Nephron (organoid): ENCODE results near the gene ADGB.
"Not testable (repeated sequence)": the region's sequence is repeated elsewhere in the genome, so short reads cannot be mapped to it uniquely, and the experiment has no call there.

Source experiments
- H3K27ac Mint-ChIP-seq, 3 experiments: 2 replicates each; pipeline ENCODE4 v1.8.0; 2020; ENCODE audit warnings: mixed read lengths in 3 of 3, mild to moderate bottlenecking in 2 of 3, moderate library complexity in 1 of 3
- H3K27me3 Mint-ChIP-seq: 2 replicates; pipeline ENCODE4 v1.8.0; 2021; ENCODE audit warnings: low read depth, mild to moderate bottlenecking, moderate library complexity, mixed read lengths
- H3K36me3 Mint-ChIP-seq: 2 replicates; pipeline ENCODE4 v1.8.0; 2020; ENCODE audit warnings: low read depth, mixed read lengths
- H3K4me1 Mint-ChIP-seq: 2 replicates; pipeline ENCODE4 v1.8.0; 2020; ENCODE audit warnings: mixed read lengths
- H3K4me3 Mint-ChIP-seq, 3 experiments: 2 replicates each; pipeline ENCODE4 v1.8.0; 2020; ENCODE audit warnings: mild to moderate bottlenecking in 3 of 3, mixed read lengths in 3 of 3, moderate library complexity in 2 of 3
- H3K9me3 Mint-ChIP-seq: 2 replicates; pipeline ENCODE4 v1.8.0; 2020; ENCODE audit warnings: mixed read lengths
- CTCF ChIP-seq, 3 experiments: fragments of 200-600 bp; sonication (generic); IDR thresholded peaks; one replicate each; pipeline ENCODE4 v1.5.0; 2021; ENCODE audit warnings: antibody characterized with exemption in 3 of 3; ENCODE audit not compliant: unreplicated experiment in 3 of 3

Gene ADGB

GRCh38 chr6:146598772-146599405 lies at the start of gene ADGB:
TSS of gene ADGB (plus strand) at chr6:146598972. CDS start at chr6:146599041, 69 bp downstream.
- no peaks in the 10 kb centered on the region for H3K27me3 Mint-ChIP-seq
- peaks cover 24% of the 10 kb centered on the region for H3K4me1 Mint-ChIP-seq
- H3K36me3 Mint-ChIP-seq = no peaks in the 10 kb centered on the region
- no peak for TF ChIP-seq CTCF (IDR thresholded peaks at IDR 0.05; ENCODE audit: unreplicated experiment in 3 of 3)
- H3K4me3 Mint-ChIP-seq = peak within 1 kb of the TSS; percentile 63 to 75 (median 68)
- H3K27ac Mint-ChIP-seq = no peak within 1 kb of the TSS
- H3K9me3 Mint-ChIP-seq = no peaks in the 10 kb centered on the region

- peaks cover 35% of the 10 kb centered on the region for H3K4me1 Mint-ChIP-seq
- no peaks in the 10 kb centered on the region for H3K9me3 Mint-ChIP-seq
- no peaks in the 10 kb centered on the region for H3K27me3 Mint-ChIP-seq
- peaks cover 54% of the 10 kb centered on the region for H3K36me3 Mint-ChIP-seq
- no peak for TF ChIP-seq CTCF (IDR thresholded peaks at IDR 0.05; ENCODE audit: unreplicated experiment in 3 of 3)
- no peak overlapping the region for H3K4me3 Mint-ChIP-seq
- peak overlapping the region in 1 of 3 experiments; percentile 34 for H3K27ac Mint-ChIP-seq
Observed at GRCh38 chr6:146550911-146551310, 47.9 kb upstream of the ADGB start.

DNA sequence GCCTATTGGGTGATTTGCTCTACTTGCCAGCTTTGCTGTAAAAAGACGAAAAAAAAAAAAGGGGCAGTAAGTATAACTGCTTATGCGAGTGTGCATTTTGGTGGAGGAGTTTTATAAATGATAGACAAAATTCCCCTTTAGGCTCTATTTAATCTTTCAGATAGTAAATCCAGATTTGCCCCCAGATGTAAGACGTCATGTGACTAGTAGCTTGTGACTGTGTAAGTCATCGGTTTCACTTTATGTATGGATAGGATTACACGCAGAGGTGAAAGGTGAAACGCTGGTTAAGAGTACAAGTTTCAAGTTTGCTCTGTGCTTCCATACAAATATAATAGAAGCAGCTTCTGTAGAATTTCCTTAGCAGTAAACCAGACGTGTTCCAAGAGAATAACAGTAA lies 47.2 kb upstream of the ADGB start:
- peaks cover 54% of the 10 kb centered on the region for H3K36me3 Mint-ChIP-seq
- no peaks in the 10 kb centered on the region for H3K27me3 Mint-ChIP-seq
- no peaks in the 10 kb centered on the region for H3K9me3 Mint-ChIP-seq
- H3K27ac Mint-ChIP-seq = peak overlapping the region in 1 of 3 experiments; percentile 34
- H3K4me3 Mint-ChIP-seq = no peak overlapping the region
- no peak for TF ChIP-seq CTCF (IDR thresholded peaks at IDR 0.05; ENCODE audit: unreplicated experiment in 3 of 3)
- peaks cover 29% of the 10 kb centered on the region for H3K4me1 Mint-ChIP-seq

DNA sequence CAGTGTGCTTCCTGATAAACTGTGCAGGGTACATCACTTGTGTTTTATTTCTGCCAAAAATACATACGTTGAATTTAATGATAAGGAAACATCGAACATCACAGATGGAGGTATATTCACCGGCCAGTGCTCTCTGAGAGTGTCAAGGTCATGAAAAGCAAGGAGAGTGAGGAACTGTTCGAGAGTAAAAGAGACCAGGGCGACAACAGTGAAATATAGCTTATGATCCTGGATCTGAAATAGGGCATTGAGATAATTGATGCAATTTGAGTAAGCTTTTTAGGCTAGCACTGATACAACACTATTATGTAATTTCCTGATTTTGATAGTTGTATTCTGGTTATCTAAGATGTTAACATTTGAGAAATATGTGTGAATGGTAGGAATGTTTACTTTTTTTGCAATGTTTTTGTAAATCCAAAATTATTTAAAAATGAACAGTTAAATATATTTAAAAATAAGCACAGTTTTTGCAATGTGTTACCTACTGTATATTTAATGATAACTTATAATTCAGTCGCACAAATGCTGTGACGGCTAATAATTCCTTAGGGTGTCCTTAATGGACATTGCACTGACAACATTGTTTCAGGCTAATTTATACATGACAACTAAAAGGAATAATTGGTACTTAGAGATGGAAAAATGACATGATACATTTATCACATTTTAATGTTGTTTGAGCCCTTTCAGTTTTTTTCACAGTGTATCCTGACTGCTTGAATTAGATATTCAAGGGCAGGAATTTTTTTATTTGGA lies 45.2 kb upstream of the ADGB start:
- TF ChIP-seq CTCF (IDR thresholded peaks at IDR 0.05; ENCODE audit: unreplicated experiment in 3 of 3) = no peak
- H3K4me1 Mint-ChIP-seq = peaks cover 17% of the 10 kb centered on the region

GRCh38 chr6:146560607-146561006 lies 38.2 kb upstream of the ADGB start:
- Mint-ChIP-seq H3K4me3 (no peak overlapping the region), H3K27ac (no peak overlapping the region), H3K4me1 (no peaks in the 10 kb centered on the region)

More for the DNA sequence above, 45.2 kb upstream of the ADGB start:
- Mint-ChIP-seq H3K36me3 (peaks cover 55% of the 10 kb centered on the region), H3K9me3 (peaks cover 2% of the 10 kb centered on the region), H3K27ac (peak overlapping the region in 1 of 3 experiments; percentile 23), H3K27me3 (no peaks in the 10 kb centered on the region), H3K4me3 (no peak overlapping the region)

DNA sequence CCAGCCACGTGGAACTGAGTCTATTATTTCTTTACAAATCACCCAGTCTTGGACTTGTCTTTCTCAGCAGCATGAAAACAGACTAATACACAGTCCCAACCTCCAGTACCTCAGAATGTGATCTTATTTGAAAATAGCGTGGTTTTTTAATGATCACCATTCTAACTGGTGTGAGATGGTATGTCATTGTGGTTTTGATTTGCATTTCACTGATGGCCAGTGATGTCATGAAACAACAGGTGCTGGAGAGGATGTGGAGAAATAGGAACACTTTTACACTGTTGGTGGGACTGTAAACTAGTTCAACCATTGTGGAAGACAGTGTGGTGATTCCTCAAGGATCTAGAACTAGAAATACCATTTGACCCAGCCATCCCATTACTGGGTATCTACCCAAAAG lies 32.1 kb upstream of the ADGB start:
- not testable (repeated sequence) for H3K4me3 Mint-ChIP-seq, H3K27ac Mint-ChIP-seq, H3K27me3 Mint-ChIP-seq, H3K4me1 Mint-ChIP-seq, H3K36me3 Mint-ChIP-seq
- peaks cover 11% of the 10 kb centered on the region for H3K9me3 Mint-ChIP-seq

More at GRCh38 chr6:146560607-146561006, 38.2 kb upstream of the ADGB start:
- Mint-ChIP-seq H3K36me3 (peaks cover 9% of the 10 kb centered on the region), H3K27me3 (no peaks in the 10 kb centered on the region), H3K9me3 (peaks cover 2% of the 10 kb centered on the region)
- no peak for TF ChIP-seq CTCF (IDR thresholded peaks at IDR 0.05; ENCODE audit: unreplicated experiment in 3 of 3)

DNA sequence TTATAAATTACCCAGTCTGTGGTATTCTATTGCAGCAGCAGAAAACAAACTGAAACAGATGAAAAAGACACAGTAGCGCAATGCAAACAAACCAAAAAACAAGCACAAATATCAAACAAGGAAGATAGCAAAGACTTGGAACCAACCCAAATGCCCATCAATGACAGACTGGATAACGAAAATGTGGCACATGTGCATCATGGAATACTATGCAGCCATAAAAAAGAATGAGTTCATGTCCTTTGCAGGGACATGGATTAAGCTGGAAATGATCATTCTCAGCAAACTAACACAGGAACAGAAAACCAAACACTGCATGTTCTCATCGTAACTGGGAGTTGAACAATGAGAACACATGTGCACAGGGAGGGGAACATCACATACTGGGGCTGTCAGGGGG lies 30.2 kb upstream of the ADGB start:
- not testable (repeated sequence) for H3K27me3 Mint-ChIP-seq, H3K4me1 Mint-ChIP-seq, H3K36me3 Mint-ChIP-seq, H3K27ac Mint-ChIP-seq, H3K4me3 Mint-ChIP-seq
- peaks cover 16% of the 10 kb centered on the region for H3K9me3 Mint-ChIP-seq
